Fibroblast of lung (primary cell): Measurements from ENCODE around the gene ZSWIM6. TPM values are rescaled to one million over a fixed set of nuclear protein-coding genes. Genes with fewer than 3 reads are reported as not detected.

Experiments
- DNase-seq, 2 donors: peaks; one replicate each; pipeline versions ENCODE4 v3.0.0 to v3.0.0-alpha.2; 2010; ENCODE audit warnings: low read depth in 2 of 2
- H2AFZ ChIP-seq: 2 replicates; pipeline ENCODE4 v1.5.1; 2012; ENCODE audit warnings: low read length, control low read depth, inconsistent platforms
- H3K27ac ChIP-seq: 2 replicates; pipeline ENCODE4 v1.5.1; 2011; ENCODE audit warnings: low read length, control low read depth; ENCODE audit not compliant: insufficient read depth
- H3K27me3 ChIP-seq: 2 replicates; pipeline ENCODE4 v1.5.1; 2011; ENCODE audit warnings: mild to moderate bottlenecking, low read length; ENCODE audit not compliant: control insufficient read depth, insufficient read depth
- H3K36me3 ChIP-seq: 2 replicates; pipeline ENCODE4 v1.5.1; 2011; ENCODE audit warnings: low read length; ENCODE audit not compliant: control insufficient read depth, insufficient read depth
- H3K4me1 ChIP-seq: 2 replicates; pipeline ENCODE4 v1.5.1; 2011; ENCODE audit warnings: low read length; ENCODE audit not compliant: control insufficient read depth, insufficient read depth; ENCODE audit errors: extremely low read depth
- H3K4me2 ChIP-seq: 2 replicates; pipeline ENCODE4 v1.5.1; 2011; ENCODE audit warnings: low read length, control low read depth; ENCODE audit not compliant: insufficient read depth; ENCODE audit errors: extremely low read depth
- H3K4me3 ChIP-seq, 4 experiments: fragments of 200-600 bp in 1 of 4; sonication (generic) in 1 of 4; replicated peaks in 1 of 4; 2 replicates each; pipeline ENCODE4 v1.5.1; 2011 to 2016; ENCODE audit warnings: low read length in 4 of 4, low read depth in 3 of 4, mild to moderate bottlenecking in 3 of 4, control low read depth in 2 of 4, inconsistent platforms in 1 of 4, mixed read lengths in 1 of 4; ENCODE audit not compliant: insufficient read depth in 1 of 4; ENCODE audit errors: control extremely low read depth in 1 of 4
- H3K79me2 ChIP-seq: 2 replicates; pipeline ENCODE4 v1.5.1; 2012; ENCODE audit warnings: mild to moderate bottlenecking, low read length, inconsistent platforms; ENCODE audit not compliant: control insufficient read depth, insufficient read depth
- H3K9ac ChIP-seq: 2 replicates; pipeline ENCODE4 v1.5.1; 2011; ENCODE audit warnings: mild to moderate bottlenecking, low read length, control low read depth; ENCODE audit not compliant: insufficient read depth
- H3K9me3 ChIP-seq: 2 replicates; pipeline ENCODE4 v1.5.1; 2012; ENCODE audit warnings: low read depth, low read length; ENCODE audit not compliant: control insufficient read depth, insufficient read depth
- H4K20me1 ChIP-seq: 2 replicates; pipeline ENCODE4 v1.5.1; 2011; ENCODE audit warnings: low read length; ENCODE audit not compliant: control insufficient read depth, insufficient read depth; ENCODE audit errors: extremely low read depth
- EZH2 ChIP-seq: IDR thresholded peaks from 2 replicates; pipeline ENCODE4 v1.5.1; 2012; ENCODE audit warnings: low read length, control low read depth, mild to moderate bottlenecking; ENCODE audit errors: missing control alignments
- polyA plus RNA-seq, 2 donors: library from polyadenylated mRNA; depleted of rRNA in 1 of 2; stranded (reverse) in 1 of 2; unstranded in 1 of 2; fragments of >200 nt; gene quantifications; 2 replicates each; pipeline ENCODE4 v1.2.1, GENCODE V29; 2011 to 2012; ENCODE audit warnings: missing spikeins in 1 of 2
- total RNA-seq: library from RNA; depleted of rRNA; stranded (reverse); fragments of >200 nt; gene quantifications from 2 replicates; pipeline ENCODE4 v1.2.1, GENCODE V29; 2014
- TF ChIP-seq, protein P1 (sequence below), 2 donors: IDR thresholded peaks in 1 of 2; conservative IDR thresholded peaks in 1 of 2; 1 replicate in 1 of 2; 2 replicates in 1 of 2; pipeline ENCODE4 v1.5.1; 2011 to 2012; ENCODE audit warnings: low read length in 2 of 2, control low read depth in 1 of 2, inconsistent platforms in 1 of 2, low read depth in 1 of 2, mild to moderate bottlenecking in 1 of 2

Gene ZSWIM6
- total and polyA plus RNA-seq, 2 donors (not counting 1 experiment from before 2014, with no cell fraction given), result 23.5 to 26.6 TPM

DNA sequence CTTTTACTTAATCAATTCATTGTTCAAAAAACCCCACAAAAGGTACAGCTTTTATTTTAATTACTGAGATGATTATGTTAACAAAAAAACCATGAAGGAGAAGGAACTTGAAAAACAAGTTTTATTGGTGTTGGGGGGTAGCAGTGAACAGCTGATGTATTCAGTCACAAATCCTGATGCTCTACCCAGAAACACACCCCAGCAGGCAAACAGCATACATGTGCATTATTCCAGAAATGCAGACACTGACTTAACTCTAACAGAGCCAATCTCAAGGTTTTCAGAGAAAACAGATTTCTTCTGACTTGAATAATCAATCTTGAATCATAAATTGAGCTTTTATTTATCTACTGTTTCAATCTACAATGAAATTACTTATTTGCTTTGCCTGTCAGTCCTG is 175.2 kb downstream of the ZSWIM6 start:
- Histone ChIP-seq H3K9ac (no peak overlapping the region), H3K36me3 (peaks cover 5% of the 10 kb centered on the region), H3K4me1 (no peaks in the 10 kb centered on the region), H3K79me2 (peaks cover 30% of the 10 kb centered on the region), H3K4me2 (no peak overlapping the region), H3K27ac (no peak overlapping the region), H4K20me1 (no peaks in the 10 kb centered on the region), H3K9me3 (no peaks in the 10 kb centered on the region), H3K27me3 (no peaks in the 10 kb centered on the region), H2AFZ (no peak overlapping the region), H3K4me3 (no peak overlapping the region)
- no peak for DNase-seq
- TF ChIP-seq, protein P1, sequence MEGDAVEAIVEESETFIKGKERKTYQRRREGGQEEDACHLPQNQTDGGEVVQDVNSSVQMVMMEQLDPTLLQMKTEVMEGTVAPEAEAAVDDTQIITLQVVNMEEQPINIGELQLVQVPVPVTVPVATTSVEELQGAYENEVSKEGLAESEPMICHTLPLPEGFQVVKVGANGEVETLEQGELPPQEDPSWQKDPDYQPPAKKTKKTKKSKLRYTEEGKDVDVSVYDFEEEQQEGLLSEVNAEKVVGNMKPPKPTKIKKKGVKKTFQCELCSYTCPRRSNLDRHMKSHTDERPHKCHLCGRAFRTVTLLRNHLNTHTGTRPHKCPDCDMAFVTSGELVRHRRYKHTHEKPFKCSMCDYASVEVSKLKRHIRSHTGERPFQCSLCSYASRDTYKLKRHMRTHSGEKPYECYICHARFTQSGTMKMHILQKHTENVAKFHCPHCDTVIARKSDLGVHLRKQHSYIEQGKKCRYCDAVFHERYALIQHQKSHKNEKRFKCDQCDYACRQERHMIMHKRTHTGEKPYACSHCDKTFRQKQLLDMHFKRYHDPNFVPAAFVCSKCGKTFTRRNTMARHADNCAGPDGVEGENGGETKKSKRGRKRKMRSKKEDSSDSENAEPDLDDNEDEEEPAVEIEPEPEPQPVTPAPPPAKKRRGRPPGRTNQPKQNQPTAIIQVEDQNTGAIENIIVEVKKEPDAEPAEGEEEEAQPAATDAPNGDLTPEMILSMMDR (conservative IDR thresholded peaks at IDR 0.05 in 1 of 2, IDR thresholded peaks at IDR 0.05 in 1 of 2; ENCODE audit: low read depth in 1 of 2, low read length in 2 of 2), result no peak
- TF ChIP-seq EZH2, result no peak

GRCh38 chr5:61516946-61517345 is 184.9 kb downstream of the ZSWIM6 start:
- Histone ChIP-seq H3K9me3 (no peaks in the 10 kb centered on the region), H4K20me1 (peaks cover 2% of the 10 kb centered on the region), H3K79me2 (peaks cover 47% of the 10 kb centered on the region), H3K9ac (no peak overlapping the region), H3K4me2 (no peak overlapping the region), H3K36me3 (no peaks in the 10 kb centered on the region), H3K27me3 (no peaks in the 10 kb centered on the region), H3K27ac (no peak overlapping the region), H3K4me1 (no peaks in the 10 kb centered on the region), H2AFZ (no peak overlapping the region), H3K4me3 (no peak overlapping the region)
- TF ChIP-seq, protein P1 (conservative IDR thresholded peaks at IDR 0.05 in 1 of 2, IDR thresholded peaks at IDR 0.05 in 1 of 2; ENCODE audit: low read depth in 1 of 2, low read length in 2 of 2), result no peak
- TF ChIP-seq EZH2, result no peak
- DNase-seq, result no peak

DNA sequence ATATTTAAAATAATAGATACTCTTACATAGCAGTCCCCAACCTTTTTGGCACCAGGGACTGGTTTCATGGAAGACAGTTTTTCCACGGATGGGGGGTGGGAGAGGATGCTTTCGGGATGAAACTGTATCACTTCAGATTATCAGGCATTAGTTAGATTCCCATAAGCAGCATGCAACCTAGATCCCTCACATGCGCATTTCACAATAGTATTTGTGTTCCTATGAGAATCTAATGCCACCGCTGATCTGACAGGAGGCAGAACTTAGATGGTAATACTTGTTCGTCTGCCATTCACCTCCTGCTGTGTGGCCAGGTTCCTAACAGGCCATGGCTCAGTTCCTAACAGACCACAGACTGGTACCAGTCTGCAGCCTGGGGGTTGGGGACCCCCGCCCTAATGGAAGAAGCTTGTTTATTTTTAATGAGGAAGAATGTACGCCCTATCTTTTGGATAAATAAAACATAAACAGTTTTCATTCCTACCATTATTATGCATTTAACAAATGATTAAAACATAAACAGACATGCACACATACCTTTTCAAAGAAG is 187.7 kb downstream of the ZSWIM6 start:
- H3K36me3 ChIP-seq, result peaks cover 2% of the 10 kb centered on the region
- no peaks in the 10 kb centered on the region for H3K9me3 ChIP-seq
- no peak overlapping the region for H3K4me3 ChIP-seq
- no peak for TF ChIP-seq EZH2
- TF ChIP-seq, protein P1 (conservative IDR thresholded peaks at IDR 0.05 in 1 of 2, IDR thresholded peaks at IDR 0.05 in 1 of 2; ENCODE audit: low read depth in 1 of 2, low read length in 2 of 2), result no peak
- H3K4me2 ChIP-seq, result no peak overlapping the region
- no peak overlapping the region for H3K27ac ChIP-seq
- no peak for DNase-seq
- H3K27me3 ChIP-seq, result no peaks in the 10 kb centered on the region
- H3K9ac ChIP-seq, result no peak overlapping the region
- no peaks in the 10 kb centered on the region for H3K4me1 ChIP-seq
- H2AFZ ChIP-seq, result no peak overlapping the region
- peaks cover 29% of the 10 kb centered on the region for H3K79me2 ChIP-seq
- H4K20me1 ChIP-seq, result peaks cover 2% of the 10 kb centered on the region
